GM23248 (cell line): Measurements from ENCODE around the gene ZNF536. TPM values are rescaled to one million over a fixed set of nuclear protein-coding genes. Genes with fewer than 3 reads are reported as not detected.

Source experiments
- DNase-seq: peaks from one replicate; pipeline ENCODE4 v3.0.0-alpha.2; 2015
- H2AFZ ChIP-seq: fragments of 200-600 bp; sonication (generic); 2 replicates; pipeline ENCODE4 v1.6.1; 2016; ENCODE audit warnings: antibody characterized with exemption
- H3F3A ChIP-seq: fragments of 200-600 bp; sonication (generic); 2 replicates; pipeline ENCODE4 v1.6.1; 2016; ENCODE audit warnings: mild to moderate bottlenecking, antibody characterized with exemption, mixed run types; ENCODE audit not compliant: insufficient read depth
- H3K27ac ChIP-seq: fragments of 200-600 bp; sonication (generic); 2 replicates; pipeline ENCODE4 v1.5.1; 2016; ENCODE audit warnings: mild to moderate bottlenecking
- H3K27me3 ChIP-seq: fragments of 200-600 bp; sonication (generic); replicated peaks from 2 replicates; pipeline ENCODE4 v1.6.1; 2016; ENCODE audit warnings: mild to moderate bottlenecking; ENCODE audit not compliant: insufficient read depth
- H3K36me3 ChIP-seq: fragments of 200-600 bp; sonication (generic); 2 replicates; pipeline ENCODE4 v1.6.1; 2016; ENCODE audit warnings: low read depth, mild to moderate bottlenecking
- H3K4me1 ChIP-seq: fragments of 200-600 bp; sonication (generic); 2 replicates; pipeline ENCODE4 v1.6.1; 2016; ENCODE audit warnings: mild to moderate bottlenecking; ENCODE audit not compliant: insufficient read depth
- H3K4me2 ChIP-seq: fragments of 200-600 bp; sonication (generic); one replicate; pipeline ENCODE4 v1.6.1; 2016; ENCODE audit warnings: mild to moderate bottlenecking; ENCODE audit not compliant: unreplicated experiment
- H3K4me3 ChIP-seq: fragments of 200-600 bp; sonication (generic); 2 replicates; pipeline ENCODE4 v1.5.1; 2016; ENCODE audit warnings: mild to moderate bottlenecking
- H3K79me2 ChIP-seq: fragments of 200-600 bp; sonication (generic); 2 replicates; pipeline ENCODE4 v1.6.1; 2016; ENCODE audit warnings: mild to moderate bottlenecking; ENCODE audit not compliant: insufficient read depth
- H3K9ac ChIP-seq: fragments of 200-600 bp; sonication (generic); 2 replicates; pipeline ENCODE4 v1.6.1; 2016; ENCODE audit warnings: mild to moderate bottlenecking
- H3K9me2 ChIP-seq: fragments of 200-600 bp; sonication (generic); 2 replicates; pipeline ENCODE4 v1.6.1; 2016; ENCODE audit warnings: mixed run types, mild to moderate bottlenecking, moderate library complexity; ENCODE audit not compliant: insufficient read depth
- H3K9me3 ChIP-seq: fragments of 200-600 bp; sonication (generic); one replicate; pipeline ENCODE4 v1.6.1; 2017; ENCODE audit warnings: low read depth
- H4K20me1 ChIP-seq: fragments of 200-600 bp; sonication (generic); 2 replicates; pipeline ENCODE4 v1.6.0; 2016; ENCODE audit not compliant: insufficient read depth
- EZH2 ChIP-seq: fragments of 200-600 bp; sonication (generic); IDR thresholded peaks from 2 replicates; pipeline ENCODE4 v1.6.1; 2018; ENCODE audit warnings: antibody characterized with exemption, mild to moderate bottlenecking; ENCODE audit not compliant: insufficient read depth, poor library complexity, severe bottlenecking
- EZH2phosphoT487 ChIP-seq: fragments of 200-600 bp; sonication (generic); IDR thresholded peaks from 2 replicates; pipeline ENCODE4 v1.6.1; 2018; ENCODE audit warnings: antibody characterized with exemption, moderate library complexity, mild to moderate bottlenecking, low read depth; ENCODE audit not compliant: insufficient read depth
- whole genome bisulfite sequencing, 2 experiments: methylation state at CpG; one replicate each; pipeline ENCODE4 v1.1.6; 2015 to 2017; ENCODE audit warnings: low lambda C conversion rate in 2 of 2, low coverage in 1 of 2; ENCODE audit errors: missing lambda C conversion rate in 2 of 2; 5-methylcytosine and 5-hydroxymethylcytosine counted together
- in situ Hi-C: fragments of 300-500 bp; cut with MboI; formaldehyde crosslinking; loops from 2 replicates; pipeline ENCODE4 v1.15.0; 2020
- polyA plus RNA-seq: library from polyadenylated mRNA; unstranded; fragments of >200 nt; fragmentation: Nextera tagmentation; extraction: Ambion mirVana; gene quantifications from 2 replicates; pipeline ENCODE4 v1.2.1, GENCODE V29; 2016
- total RNA-seq: library from RNA; depleted of rRNA; stranded (reverse); fragments of >200 nt; shearing (Covaris generic); gene quantifications from 2 replicates; pipeline ENCODE4 v1.2.3, GENCODE V29; 2014

Gene ZNF536
- total and polyA plus RNA-seq, 2 experiments from 2014 or later, result 0.35 to 0.43 TPM

DNA sequence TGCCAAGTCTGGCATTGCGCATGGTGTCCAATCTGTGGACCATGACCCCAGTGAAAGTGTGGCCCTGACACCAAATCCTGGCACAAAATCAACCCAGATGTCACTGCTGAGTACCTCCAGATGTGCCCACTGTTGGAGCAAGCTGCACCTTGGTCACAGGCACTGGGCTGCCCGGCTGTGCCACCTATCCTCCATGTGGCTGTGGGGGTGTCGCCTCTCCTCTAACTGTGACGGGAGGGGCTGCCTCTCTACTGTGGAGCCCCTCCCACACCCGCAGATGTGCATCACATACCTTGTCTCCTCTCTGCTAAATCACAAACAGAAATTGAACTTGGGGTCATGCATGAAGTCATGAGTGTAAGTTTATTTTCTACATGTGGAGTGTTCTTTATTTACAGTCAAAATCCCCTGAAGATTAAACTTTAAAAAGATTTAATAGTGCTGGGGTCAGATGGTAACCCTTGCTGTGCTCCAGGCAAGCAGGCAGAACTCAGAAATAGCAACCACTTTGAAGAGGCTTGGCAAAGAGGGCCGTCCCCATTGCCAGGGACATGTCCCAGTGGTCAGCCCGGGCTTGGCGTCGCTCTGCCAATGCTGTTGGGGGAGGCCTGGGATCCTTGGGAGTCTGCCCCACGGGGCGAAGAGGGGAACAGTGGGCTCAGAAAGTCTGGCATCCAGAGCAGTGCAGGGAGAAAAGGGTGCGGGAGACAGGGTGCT is 46.4 kb upstream of the ZNF536 start:
- H4K20me1 ChIP-seq, result no peaks in the 10 kb centered on the region; the same call in 1 of the 2 replicates
- WGBS, 2 experiments, result 46 to 53% methylated on average over 12 of the region's 12 CpGs
- no peak overlapping the region for H3K4me3 ChIP-seq

DNA sequence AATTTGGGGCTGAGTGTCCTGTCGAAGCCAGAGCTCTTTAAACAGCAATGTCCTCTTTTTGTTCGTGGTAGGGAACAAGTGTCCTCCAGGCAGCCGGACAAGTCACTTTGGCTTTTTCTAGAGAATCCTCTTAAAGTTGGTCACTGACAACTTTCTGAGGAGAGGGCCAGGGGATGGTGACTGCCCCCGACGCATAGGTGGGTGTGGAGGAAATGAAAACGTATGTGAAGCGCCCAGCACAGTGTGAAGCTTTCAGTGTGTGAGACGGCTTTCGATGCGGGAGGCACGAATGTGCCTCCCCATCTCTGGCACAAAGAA is 45.8 kb upstream of the ZNF536 start:
- Histone ChIP-seq H3K27ac (no peak overlapping the region), H3K4me3 (no peak overlapping the region), H4K20me1 (no peaks in the 10 kb centered on the region; the same call in 1 of the 2 replicates), H2AFZ (no peak overlapping the region), H3K9me2 (no peaks in the 10 kb centered on the region), H3K4me1 (no peaks in the 10 kb centered on the region), H3F3A (no peaks in the 10 kb centered on the region), H3K36me3 (no peaks in the 10 kb centered on the region), H3K9me3 (no peaks in the 10 kb centered on the region), H3K27me3 (no peaks in the 10 kb centered on the region), H3K79me2 (no peaks in the 10 kb centered on the region), H3K9ac (no peak overlapping the region), H3K4me2 (no peak overlapping the region)
- 42 to 62% methylated on average over 11 of the region's 11 CpGs for whole genome bisulfite sequencing, 2 experiments
- TF ChIP-seq EZH2phosphoT487 (no peak), EZH2 (no peak)
- no peak for DNase-seq
- in situ Hi-C loops, result no loop called here

More for the DNA sequence above, 46.4 kb upstream of the ZNF536 start:
- Histone ChIP-seq H3K4me1 (no peaks in the 10 kb centered on the region), H3K27me3 (no peaks in the 10 kb centered on the region), H3K9ac (no peak overlapping the region), H3K4me2 (no peak overlapping the region), H3K9me3 (no peaks in the 10 kb centered on the region), H3K79me2 (no peaks in the 10 kb centered on the region), H3K27ac (no peak overlapping the region), H3F3A (no peaks in the 10 kb centered on the region), H2AFZ (no peak overlapping the region), H3K36me3 (no peaks in the 10 kb centered on the region), H3K9me2 (no peaks in the 10 kb centered on the region)
- in situ Hi-C loops, result no loop called here
- TF ChIP-seq EZH2phosphoT487 (no peak), EZH2 (no peak)
- no peak for DNase-seq

DNA sequence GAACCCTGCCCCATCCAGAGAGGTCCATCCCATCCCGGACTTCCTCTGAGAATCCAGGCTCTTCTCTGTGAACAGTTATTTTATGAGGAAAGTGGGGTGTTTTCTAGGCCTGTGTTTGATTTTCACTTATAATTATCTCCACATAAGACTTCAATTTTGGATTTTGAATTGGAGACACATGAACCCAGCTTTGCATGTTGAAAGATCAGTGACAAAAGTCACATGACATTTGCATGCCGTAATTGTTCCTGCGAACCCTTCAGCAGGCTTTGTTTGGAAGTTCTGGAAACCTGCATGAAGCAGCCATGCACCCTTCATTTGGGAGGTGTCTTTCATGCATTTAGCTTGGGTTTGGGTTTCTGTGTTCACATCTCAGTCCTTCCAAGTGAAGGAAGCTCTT is 44.9 kb upstream of the ZNF536 start:
- H3K79me2 ChIP-seq, result no peaks in the 10 kb centered on the region
- H3K36me3 ChIP-seq, result no peaks in the 10 kb centered on the region
- WGBS, 2 experiments, result 38 to 52% methylated on average over 3 of the region's 3 CpGs
- H3K4me3 ChIP-seq, result no peak overlapping the region
- H3K4me1 ChIP-seq, result no peaks in the 10 kb centered on the region
- no peak overlapping the region for H3K9ac ChIP-seq
- DNase-seq, result no peak
- no peaks in the 10 kb centered on the region for H3F3A ChIP-seq
- H3K9me3 ChIP-seq, result no peaks in the 10 kb centered on the region
- no peak overlapping the region for H3K4me2 ChIP-seq
- no peak overlapping the region for H2AFZ ChIP-seq
- in situ Hi-C loops, result no loop called here
- TF ChIP-seq EZH2 (no peak), EZH2phosphoT487 (no peak)
- H3K27ac ChIP-seq, result no peak overlapping the region
- no peaks in the 10 kb centered on the region; the same call in 1 of the 2 replicates for H4K20me1 ChIP-seq
- H3K9me2 ChIP-seq, result no peaks in the 10 kb centered on the region
- no peaks in the 10 kb centered on the region for H3K27me3 ChIP-seq

DNA sequence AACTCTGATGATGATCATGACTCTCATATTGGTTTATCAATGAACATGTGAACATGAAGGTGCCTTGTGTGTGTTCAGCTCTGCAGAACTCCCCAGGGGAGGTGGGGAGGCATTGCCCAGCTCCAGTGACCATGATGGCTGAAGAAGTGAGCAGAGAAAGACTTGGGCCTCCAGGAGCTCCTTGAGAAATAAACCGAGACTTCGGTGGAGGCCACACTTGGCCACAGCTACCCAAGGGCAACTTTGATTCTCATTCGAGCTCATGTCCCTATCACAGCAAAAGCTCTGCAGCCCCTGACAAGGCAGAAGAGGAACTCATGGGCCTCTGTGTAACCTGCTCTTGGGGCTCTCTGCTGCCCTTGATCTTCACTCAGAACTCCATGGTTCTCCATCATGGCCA is 44.1 kb upstream of the ZNF536 start:
- no peak for TF ChIP-seq EZH2phosphoT487
- TF ChIP-seq EZH2, result no peak
- H3F3A ChIP-seq, result no peaks in the 10 kb centered on the region
- no peaks in the 10 kb centered on the region for H3K9me3 ChIP-seq
- H4K20me1 ChIP-seq, result no peaks in the 10 kb centered on the region
- H3K79me2 ChIP-seq, result no peaks in the 10 kb centered on the region
- H3K9me2 ChIP-seq, result no peaks in the 10 kb centered on the region
- H3K4me3 ChIP-seq, result no peak overlapping the region
- H3K27ac ChIP-seq, result no peak overlapping the region
- H3K4me1 ChIP-seq, result no peaks in the 10 kb centered on the region
- no peaks in the 10 kb centered on the region for H3K36me3 ChIP-seq
- no peak overlapping the region for H3K9ac ChIP-seq
- DNase-seq, result no peak
- WGBS, 2 experiments, result 77 to 85% methylated on average over 3 of the region's 3 CpGs
- in situ Hi-C loops, result no loop called here
- no peak overlapping the region for H2AFZ ChIP-seq
- H3K4me2 ChIP-seq, result no peak overlapping the region
- H3K27me3 ChIP-seq, result no peaks in the 10 kb centered on the region
